Bone marrow (tissue), 2 donors: ENCODE measurements around the gene STXBP2.
"Not testable (repeated sequence)": the region's sequence is repeated elsewhere in the genome, so short reads cannot be mapped to it uniquely, and the experiment has no call there.

Experiments used
- DNase-seq, 2 donors: peaks; one replicate each; lab custom pipeline; 2025; lab: John Stamatoyannopoulos, UW

STXBP2 gene

GRCh38 chr19:7632340-7633203 is 4.3 kb upstream of the STXBP2 start:
- no peak for DNase-seq

- no peak for DNase-seq
Observed at GRCh38 chr19:7633698-7634097, 3.2 kb upstream of the STXBP2 start, which contains the start of gene PCP2. Gene PCP2 (minus strand): TSS chr19:7633719. CDS start chr19:7633457, 262 bp downstream.

- DNase-seq: no peak
Observed at GRCh38 chr19:7635670-7636069, 1.2 kb upstream of the STXBP2 start.

DNA sequence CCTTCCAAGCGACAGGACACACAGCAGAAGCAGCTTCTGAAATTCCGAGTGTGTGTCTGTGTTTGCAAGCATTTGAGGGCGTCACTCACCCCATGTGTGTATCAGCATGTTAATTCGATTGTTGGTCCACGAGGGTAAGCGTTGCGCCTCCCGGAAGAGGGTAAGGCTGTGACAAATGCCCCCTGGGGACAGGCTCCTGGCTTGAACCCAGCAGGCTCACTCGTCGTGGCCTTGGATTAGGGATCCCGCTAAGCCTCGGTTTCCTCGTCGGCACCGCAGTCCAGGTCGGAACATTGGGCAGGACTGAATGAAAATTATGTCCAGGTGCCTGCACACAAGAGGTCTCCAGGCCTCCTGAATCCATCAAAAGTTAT is 606 bp upstream of the STXBP2 start:
- DNase-seq: no peak

DNA sequence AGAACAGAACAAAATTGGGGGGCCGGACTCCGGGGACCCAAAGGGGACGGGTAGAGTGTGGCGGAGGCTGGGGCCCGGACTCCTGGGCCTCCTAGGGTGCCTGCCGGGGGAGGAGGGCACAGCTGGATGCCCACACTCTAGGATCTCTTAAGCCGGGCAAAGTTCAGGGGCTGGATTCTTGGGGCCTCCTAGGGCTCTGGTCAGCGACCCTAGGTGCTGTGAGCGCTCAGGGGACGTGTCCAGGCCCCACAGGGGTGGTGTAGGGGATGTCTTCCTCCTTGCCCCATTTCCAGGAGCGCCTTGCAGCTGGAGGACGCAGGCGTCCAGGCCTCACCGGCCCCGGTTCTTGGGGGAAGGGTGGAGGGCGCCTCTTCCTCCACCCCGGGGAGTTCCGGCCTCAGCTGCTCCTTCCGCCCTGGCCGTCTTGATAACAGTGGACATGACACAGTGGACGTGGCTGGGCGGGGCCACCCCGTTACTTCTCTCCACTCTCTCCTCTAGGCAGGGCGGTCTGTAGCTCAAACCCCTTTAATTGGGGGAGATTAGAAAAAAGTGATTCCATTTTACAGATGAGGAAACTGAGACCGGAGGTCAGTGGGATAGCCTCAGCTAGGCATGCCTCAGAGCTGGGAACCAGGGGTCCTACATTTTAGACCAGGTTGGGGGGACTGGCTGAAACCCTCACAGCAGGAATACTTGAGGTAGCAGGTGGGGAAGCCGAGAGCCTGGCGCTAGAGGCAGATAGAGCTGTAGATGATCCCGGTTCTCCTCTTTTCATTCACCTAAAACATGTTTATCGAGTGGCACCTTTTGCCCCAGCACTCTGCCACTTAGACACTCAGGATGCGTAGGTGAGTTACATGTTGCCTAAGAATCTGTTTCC is 705 bp downstream of the STXBP2 start:
- peak in 1 of 2 donors; percentile 57 for DNase-seq

DNA sequence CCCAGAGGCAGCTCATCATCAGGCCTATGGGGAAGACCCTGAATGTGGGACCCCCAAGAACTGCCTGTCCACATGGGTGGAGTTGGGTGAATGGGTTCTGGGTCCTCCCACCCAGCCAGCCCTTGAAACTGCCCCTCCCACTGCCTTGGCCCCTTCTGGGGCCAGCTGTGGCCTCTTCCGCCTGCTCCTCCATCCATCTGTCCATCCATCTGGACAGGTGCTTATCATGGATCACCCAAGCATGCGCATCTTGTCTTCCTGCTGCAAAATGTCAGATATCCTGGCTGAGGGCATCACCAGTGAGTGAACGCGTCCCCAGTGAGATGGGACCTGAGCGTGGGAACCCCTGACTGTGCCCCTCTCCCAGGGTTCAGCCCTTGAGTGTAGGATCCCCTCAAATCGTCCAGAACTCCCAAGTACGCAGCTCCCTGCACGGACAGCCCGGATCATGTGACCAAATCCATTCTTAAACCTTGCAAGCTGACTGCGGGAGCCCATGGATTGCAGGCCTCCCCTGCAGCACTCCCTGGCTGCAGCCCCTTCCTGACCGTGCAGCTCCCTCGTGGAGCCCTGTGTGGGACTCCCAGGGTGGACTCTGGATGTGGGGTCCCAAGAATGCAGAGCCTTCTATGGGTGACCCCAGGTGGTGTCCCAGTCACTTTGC is 2.0 kb downstream of the STXBP2 start:
- DNase-seq: no peak

DNA sequence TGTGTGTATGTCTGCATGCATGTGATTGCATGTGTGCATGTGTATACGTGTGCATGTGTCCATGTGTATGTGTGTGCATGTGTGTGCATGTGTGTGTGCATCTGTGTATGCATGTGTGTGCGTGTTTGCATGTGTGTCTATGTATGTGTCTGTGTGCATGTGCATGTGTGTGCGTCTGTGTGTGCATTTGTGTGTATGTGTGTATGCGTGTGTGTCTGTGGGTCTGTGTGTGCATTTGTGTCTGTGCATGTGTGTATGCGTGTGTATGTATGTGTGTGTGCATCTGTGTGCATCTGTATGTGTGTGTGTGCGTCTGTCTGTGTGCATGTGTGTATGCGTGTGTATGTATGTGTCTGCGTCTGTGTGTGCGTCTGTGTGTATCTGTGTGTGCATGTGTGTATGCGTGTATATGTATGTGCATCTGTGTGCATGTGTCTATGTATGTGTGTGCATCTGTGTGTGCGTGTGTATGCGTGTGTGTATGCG is 3.0 kb downstream of the STXBP2 start:
- DNase-seq: no peak

DNA sequence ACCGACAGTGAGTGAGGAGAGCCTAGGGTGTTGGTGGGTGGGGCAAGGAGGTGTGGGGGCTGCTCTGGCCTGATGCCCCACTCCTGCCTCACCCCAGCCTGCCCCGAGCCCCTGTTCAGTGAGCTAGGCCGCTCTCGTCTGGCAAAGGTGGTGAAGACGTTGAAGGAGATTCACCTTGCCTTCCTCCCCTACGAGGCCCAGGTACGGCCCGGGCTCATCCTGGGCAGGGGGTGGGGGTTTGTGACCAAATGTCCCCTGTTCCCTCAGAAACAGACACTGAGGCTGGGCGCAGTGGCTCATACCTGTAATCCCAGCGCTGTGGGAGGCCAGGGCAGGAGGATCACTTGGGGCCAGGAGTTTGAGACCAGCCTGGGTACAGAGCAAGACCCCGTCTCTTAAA is 3.9 kb downstream of the STXBP2 start:
- no peak for DNase-seq

- DNase-seq: no peak
Observed at GRCh38 chr19:7641290-7642276, 4.7 kb downstream of the STXBP2 start.

- DNase-seq: no peak
Observed at GRCh38 chr19:7642295-7643030, 5.6 kb downstream of the STXBP2 start.

DNA sequence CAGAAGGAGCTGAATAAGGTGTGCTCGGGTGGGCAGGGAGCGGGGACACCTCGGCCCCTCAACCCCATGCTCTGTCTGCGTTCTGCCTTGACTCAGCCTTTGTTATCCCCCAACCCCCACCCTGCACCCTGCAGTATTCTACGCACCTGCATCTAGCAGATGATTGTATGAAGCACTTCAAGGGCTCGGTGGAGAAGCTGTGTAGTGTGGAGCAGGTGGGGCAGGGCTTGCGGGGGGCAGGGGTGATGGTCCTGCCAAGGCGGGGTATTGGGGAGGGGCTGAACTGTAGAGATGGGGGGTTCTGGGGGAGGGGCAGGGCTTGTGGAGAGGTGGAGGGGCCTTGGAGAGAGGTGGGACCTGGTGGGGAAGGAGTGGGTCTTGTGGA is 6.1 kb downstream of the STXBP2 start:
- DNase-seq: no peak

GRCh38 chr19:7643629-7644549 is 7.0 kb downstream of the STXBP2 start:
- DNase-seq: not testable (repeated sequence)

DNA sequence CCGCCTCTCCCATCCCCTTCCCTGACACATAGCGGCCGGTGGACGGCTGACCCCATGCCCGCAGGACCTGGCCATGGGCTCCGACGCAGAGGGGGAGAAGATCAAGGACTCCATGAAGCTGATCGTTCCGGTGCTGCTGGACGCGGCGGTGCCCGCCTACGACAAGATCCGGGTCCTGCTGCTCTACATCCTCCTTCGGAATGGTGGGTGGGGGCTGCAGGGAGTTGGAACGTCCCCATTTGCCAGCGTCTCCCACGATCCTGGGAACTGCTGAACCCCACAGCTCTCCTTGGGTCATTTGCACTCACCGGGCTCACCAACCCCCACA is 7.6 kb downstream of the STXBP2 start:
- DNase-seq: no peak

DNA sequence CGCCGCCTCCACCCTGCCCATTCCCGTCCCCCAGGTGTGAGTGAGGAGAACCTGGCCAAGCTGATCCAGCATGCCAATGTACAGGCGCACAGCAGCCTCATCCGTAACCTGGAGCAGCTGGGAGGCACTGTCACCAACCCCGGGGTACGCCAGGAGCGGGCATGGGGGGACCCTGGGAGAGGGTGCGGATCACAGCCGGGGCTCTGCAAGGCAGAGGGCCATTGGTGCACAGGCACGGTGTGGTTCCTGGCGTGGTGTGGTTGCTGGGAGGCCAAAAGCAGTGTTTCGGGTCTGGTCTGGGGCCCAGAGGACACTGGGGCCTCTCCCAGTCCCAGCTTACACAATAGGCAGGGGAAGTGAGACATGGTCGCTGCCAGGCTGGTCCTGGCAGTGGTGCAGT is 8.3 kb downstream of the STXBP2 start:
- DNase-seq: no peak

GRCh38 chr19:7645656-7646425 is 8.9 kb downstream of the STXBP2 start:
- no peak for DNase-seq

DNA sequence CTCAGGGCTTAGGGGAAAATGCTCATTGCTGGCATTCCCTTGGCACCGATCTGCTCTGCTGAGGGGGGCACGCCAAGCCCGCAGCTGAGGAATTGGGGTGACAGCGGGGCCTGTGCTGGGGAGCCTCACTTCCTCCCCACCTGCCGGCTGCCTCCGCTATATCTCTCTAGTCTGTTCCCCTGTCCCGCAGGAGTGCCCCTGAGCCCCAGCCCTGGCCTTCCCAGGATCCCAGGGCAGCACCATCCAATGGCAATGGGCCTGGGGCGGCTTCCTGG is 9.5 kb downstream of the STXBP2 start:
- DNase-seq: no peak

GRCh38 chr19:7647156-7647555 is 10.2 kb downstream of the STXBP2 start:
- DNase-seq: no peak

GRCh38 chr19:7648265-7649014 is 11.5 kb downstream of the STXBP2 start:
- no peak for DNase-seq
